Uterus (tissue), 2 donors: Measurements from ENCODE around the gene SH3BGRL2.

Experiments
- CTCF ChIP-seq, 4 experiments: fragments of 200-600 bp in 2 of 4; fragments of 450-650 bp in 2 of 4; sonication (generic) in 2 of 4; IDR thresholded peaks; one replicate each; pipeline ENCODE4 v1.5.1; 2016 to 2019; ENCODE audit warnings: antibody characterized with exemption in 4 of 4, mild to moderate bottlenecking in 2 of 4, moderate library complexity in 1 of 4
- POLR2A ChIP-seq, 2 donors: fragments of 450-650 bp; IDR thresholded peaks; one replicate each; pipeline ENCODE4 v1.6.1; 2016; ENCODE audit warnings: antibody characterized with exemption in 2 of 2, mild to moderate bottlenecking in 1 of 2, moderate library complexity in 1 of 2

GRCh38 chr6:79597155-79597554 is 34.0 kb upstream of the SH3BGRL2 start:
- no peak for TF ChIP-seq CTCF (IDR thresholded peaks at IDR 0.05)
- TF ChIP-seq POLR2A (IDR thresholded peaks at IDR 0.05), result no peak
